Measurements from ENCODE around the gene PCCA. TPM values are rescaled to one million over a fixed set of nuclear protein-coding genes. Genes with fewer than 3 reads are reported as not detected.

PCCA gene
- total and polyA plus RNA-seq, 4 donors: 30.1 to 160 (median 76.3) TPM

GRCh38 chr13:100461309-100462030, 372.6 kb downstream of the PCCA start (continued):
- no peak for TF ChIP-seq GABPA (IDR thresholded peaks at IDR 0.05 in 1 of 2, conservative IDR thresholded peaks at IDR 0.05 in 1 of 2)
- TF ChIP-seq HNF4A (conservative IDR thresholded peaks at IDR 0.05): no peak
- no peak for TF ChIP-seq YY1 (IDR thresholded peaks at IDR 0.05)
- no peak for TF ChIP-seq SP1 (IDR thresholded peaks at IDR 0.05)
- TF ChIP-seq ZBTB33 (IDR thresholded peaks at IDR 0.05): no peak
- TF ChIP-seq TAF1 (conservative IDR thresholded peaks at IDR 0.05): no peak
- TF ChIP-seq NR2F2 (IDR thresholded peaks at IDR 0.05): no peak
- TF ChIP-seq RAD21 (IDR thresholded peaks at IDR 0.05): no peak
- no peak for TF ChIP-seq FOXA2 (IDR thresholded peaks at IDR 0.05)

GRCh38 chr13:100464006-100464405, 375.1 kb downstream of the PCCA start:
- no peaks in the 10 kb centered on the region for H3K27me3 ChIP-seq (ENCODE audit: control insufficient read depth in 4 of 4, insufficient read depth in 4 of 4, low read length in 3 of 4)
- no peaks in the 10 kb centered on the region for H3K4me1 ChIP-seq (ENCODE audit: control insufficient read depth in 4 of 4, insufficient read depth in 4 of 4, low read length in 3 of 4)
- WGBS: 73% methylated on average over 4 of the region's 4 CpGs
- H3K9ac ChIP-seq (ENCODE audit: low read depth in 1 of 2, low read length in 2 of 2): no peak overlapping the region
- H3K4me3 ChIP-seq (ENCODE audit: low read depth in 1 of 3, low read length in 3 of 3): no peak overlapping the region
- peaks cover 0 to 2% (median 0%) of the 10 kb centered on the region in 4 donors for H3K36me3 ChIP-seq (ENCODE audit: control insufficient read depth in 4 of 4, insufficient read depth in 3 of 4, low read depth in 1 of 4, low read length in 3 of 4)
- DNase-seq (ENCODE audit: low spot score): no peak
- no peaks in the 10 kb centered on the region for H3K9me3 ChIP-seq (ENCODE audit: control insufficient read depth in 4 of 4, low read length in 3 of 4)
- TF ChIP-seq MAX (IDR thresholded peaks at IDR 0.05) (no peak), ZBTB33 (IDR thresholded peaks at IDR 0.05) (no peak)
- no peak overlapping the region for H3K27ac ChIP-seq (ENCODE audit: low read depth in 1 of 2, low read length in 2 of 2)

GRCh38 chr13:100465558-100465957, 376.7 kb downstream of the PCCA start:
- Histone ChIP-seq H3K9me3 (ENCODE audit: control insufficient read depth in 4 of 4, low read length in 3 of 4) (no peaks in the 10 kb centered on the region), H3K9ac (ENCODE audit: low read depth in 1 of 2, low read length in 2 of 2) (no peak overlapping the region), H3K36me3 (ENCODE audit: control insufficient read depth in 4 of 4, insufficient read depth in 3 of 4, low read depth in 1 of 4, low read length in 3 of 4) (no peaks in the 10 kb centered on the region), H3K4me3 (ENCODE audit: low read depth in 1 of 3, low read length in 3 of 3) (no peak overlapping the region), H3K4me1 (ENCODE audit: control insufficient read depth in 4 of 4, insufficient read depth in 4 of 4, low read length in 3 of 4) (no peaks in the 10 kb centered on the region), H3K27ac (ENCODE audit: low read depth in 1 of 2, low read length in 2 of 2) (no peak overlapping the region), H3K27me3 (ENCODE audit: control insufficient read depth in 4 of 4, insufficient read depth in 4 of 4, low read length in 3 of 4) (no peaks in the 10 kb centered on the region)
- 86% methylated on average over 5 of the region's 5 CpGs for WGBS
- TF ChIP-seq CTCF (IDR thresholded peaks at IDR 0.05; ENCODE audit: low read depth, low read length, missing input control): no peak
- no peak for TF ChIP-seq TAF1 (conservative IDR thresholded peaks at IDR 0.05)
- no peak for TF ChIP-seq MAX (IDR thresholded peaks at IDR 0.05)
- no peak for TF ChIP-seq RAD21 (IDR thresholded peaks at IDR 0.05)
- TF ChIP-seq FOXA2 (IDR thresholded peaks at IDR 0.05): no peak
- DNase-seq (ENCODE audit: low spot score): no peak

Measured in liver (tissue), 9 donors.